Fibroblast of villous mesenchyme (primary cell): ENCODE results near the gene SLIT1. TPM values are rescaled to one million over a fixed set of nuclear protein-coding genes. Genes with fewer than 3 reads are reported as not detected.

Experiments used
- DNase-seq: peaks from one replicate; pipeline ENCODE4 v3.0.0-alpha.2; 2010; ENCODE audit warnings: low read depth
- H3K4me3 ChIP-seq: 2 replicates; pipeline ENCODE4 v1.5.1; 2011; ENCODE audit warnings: low read depth, mild to moderate bottlenecking, low read length
- total RNA-seq: library from RNA; depleted of rRNA; stranded (reverse); fragments of >200 nt; gene quantifications from 2 replicates; pipeline ENCODE4 v1.2.3, GENCODE V29; 2012
- TF ChIP-seq, protein P1 (sequence below): IDR thresholded peaks from 2 replicates; pipeline ENCODE4 v1.5.1; 2012; ENCODE audit warnings: low read depth, mild to moderate bottlenecking, low read length; ENCODE audit not compliant: insufficient read depth

SLIT1 gene
- total RNA-seq, 1 donor, result not detected

DNA sequence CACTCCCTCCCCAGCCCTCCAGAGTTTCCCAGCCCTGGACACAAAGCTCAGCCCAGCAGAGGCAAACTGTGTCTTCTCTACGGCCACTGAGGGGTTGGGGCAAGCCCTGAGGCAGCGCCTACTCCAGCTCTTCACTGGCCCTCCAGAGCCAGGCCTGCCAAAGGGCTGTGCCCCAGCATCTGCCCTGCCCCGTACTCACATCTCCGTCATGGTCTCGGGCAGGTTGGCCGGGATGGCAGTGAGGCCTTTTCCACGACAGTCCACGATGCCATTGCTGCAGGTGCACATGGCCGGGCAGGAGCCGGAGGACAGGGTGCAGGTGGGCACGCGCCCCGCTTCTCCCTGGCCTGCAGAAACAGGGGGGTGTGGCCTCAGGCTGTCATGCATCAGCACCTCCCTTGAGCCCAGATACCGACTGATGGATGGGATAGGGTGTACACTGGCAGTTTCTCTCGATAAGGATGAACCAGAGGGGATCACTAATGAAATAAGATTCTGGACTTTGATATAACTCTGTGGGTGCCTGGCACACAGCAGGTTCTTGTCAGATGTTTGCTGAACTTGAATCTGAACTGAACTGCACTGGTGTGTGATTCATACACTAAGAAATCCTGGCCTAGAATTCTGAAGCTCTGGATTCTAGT lies 125.2 kb downstream of the SLIT1 start:
- TF ChIP-seq, protein P1, sequence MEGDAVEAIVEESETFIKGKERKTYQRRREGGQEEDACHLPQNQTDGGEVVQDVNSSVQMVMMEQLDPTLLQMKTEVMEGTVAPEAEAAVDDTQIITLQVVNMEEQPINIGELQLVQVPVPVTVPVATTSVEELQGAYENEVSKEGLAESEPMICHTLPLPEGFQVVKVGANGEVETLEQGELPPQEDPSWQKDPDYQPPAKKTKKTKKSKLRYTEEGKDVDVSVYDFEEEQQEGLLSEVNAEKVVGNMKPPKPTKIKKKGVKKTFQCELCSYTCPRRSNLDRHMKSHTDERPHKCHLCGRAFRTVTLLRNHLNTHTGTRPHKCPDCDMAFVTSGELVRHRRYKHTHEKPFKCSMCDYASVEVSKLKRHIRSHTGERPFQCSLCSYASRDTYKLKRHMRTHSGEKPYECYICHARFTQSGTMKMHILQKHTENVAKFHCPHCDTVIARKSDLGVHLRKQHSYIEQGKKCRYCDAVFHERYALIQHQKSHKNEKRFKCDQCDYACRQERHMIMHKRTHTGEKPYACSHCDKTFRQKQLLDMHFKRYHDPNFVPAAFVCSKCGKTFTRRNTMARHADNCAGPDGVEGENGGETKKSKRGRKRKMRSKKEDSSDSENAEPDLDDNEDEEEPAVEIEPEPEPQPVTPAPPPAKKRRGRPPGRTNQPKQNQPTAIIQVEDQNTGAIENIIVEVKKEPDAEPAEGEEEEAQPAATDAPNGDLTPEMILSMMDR, result no peak
- no peak for DNase-seq
- H3K4me3 ChIP-seq, result no peak overlapping the region

DNA sequence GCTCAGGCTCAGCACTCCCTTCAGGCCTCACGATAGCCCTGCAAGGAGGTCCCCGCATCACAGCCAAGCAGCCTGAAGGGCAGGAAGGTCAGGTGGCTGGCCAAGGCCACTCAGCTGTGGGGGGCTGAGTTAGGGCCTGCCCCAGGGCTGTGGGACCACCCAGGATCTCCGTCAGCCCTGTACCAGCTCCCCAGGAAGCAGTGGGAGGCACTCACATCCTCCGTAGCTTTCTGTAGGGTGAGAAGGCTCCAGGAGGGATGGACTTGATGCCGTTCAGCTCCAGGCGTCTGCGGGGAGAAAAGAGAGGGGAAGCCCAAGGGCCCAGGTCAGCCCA lies 125.9 kb downstream of the SLIT1 start:
- DNase-seq, result no peak
- H3K4me3 ChIP-seq, result no peak overlapping the region
- TF ChIP-seq, protein P1, result no peak

DNA sequence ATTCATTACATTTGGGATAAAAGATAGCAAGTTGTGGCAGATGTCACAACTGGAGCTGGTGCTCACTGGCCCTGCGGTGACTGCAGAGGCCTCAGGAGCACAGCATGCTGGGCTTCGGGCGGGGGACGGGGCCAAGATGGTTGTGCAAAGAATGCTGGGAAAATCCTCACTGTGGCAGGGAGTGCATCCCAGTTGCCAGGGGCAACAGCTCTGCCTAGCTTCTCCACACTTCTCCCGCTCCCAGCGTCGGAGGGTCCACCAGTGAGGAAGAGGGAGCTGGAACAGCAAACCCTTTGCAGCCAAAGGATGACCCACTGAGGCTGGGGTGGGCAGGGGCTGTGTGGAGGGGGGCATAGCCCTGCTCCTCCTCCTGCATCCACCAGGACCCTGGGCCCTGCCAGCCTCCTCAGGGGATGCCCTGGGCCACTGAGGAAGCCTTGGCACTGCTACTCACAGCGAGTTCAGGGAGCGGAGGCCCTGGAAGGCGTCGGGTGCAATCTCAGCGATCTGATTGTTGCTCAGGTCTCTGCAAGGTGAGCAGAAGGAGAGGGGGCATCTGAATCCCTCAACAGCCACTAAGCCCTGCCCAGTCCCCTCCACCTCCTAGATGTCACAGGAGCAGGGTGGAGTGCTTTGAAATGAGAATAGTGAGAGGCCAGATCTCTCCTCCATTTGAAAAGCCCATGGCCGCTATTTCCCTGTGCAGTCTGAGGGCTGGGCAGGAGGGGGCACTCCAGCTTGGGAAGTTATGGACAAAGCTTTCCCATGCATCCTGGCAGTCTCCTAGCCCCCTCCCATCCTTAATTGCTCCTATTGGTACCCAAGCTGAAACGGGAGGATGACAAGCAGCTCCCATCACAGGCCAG lies 126.5 kb downstream of the SLIT1 start:
- DNase-seq, result no peak
- H3K4me3 ChIP-seq, result no peak overlapping the region
- TF ChIP-seq, protein P1, result no peak

DNA sequence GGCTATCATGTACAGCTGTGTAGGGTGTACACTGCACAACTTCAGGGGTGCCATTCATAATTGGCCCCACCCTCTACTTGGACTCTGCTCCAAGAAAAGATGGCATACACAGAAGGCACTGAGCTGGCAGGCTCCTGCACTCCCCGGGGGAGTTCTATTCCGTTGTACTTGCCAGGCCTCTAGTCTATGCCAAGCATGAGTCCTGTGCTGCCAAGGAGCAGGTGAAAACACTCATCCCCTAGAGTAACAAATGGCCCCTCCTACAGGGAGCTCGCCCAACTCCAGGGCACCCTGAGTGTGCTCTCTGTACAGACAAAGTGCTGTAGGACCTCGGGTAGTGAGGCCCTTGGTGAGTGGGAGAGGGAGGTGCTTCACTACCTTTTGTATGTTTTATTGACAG lies 127.2 kb downstream of the SLIT1 start:
- DNase-seq, result no peak
- TF ChIP-seq, protein P1, result no peak
- H3K4me3 ChIP-seq, result no peak overlapping the region

DNA sequence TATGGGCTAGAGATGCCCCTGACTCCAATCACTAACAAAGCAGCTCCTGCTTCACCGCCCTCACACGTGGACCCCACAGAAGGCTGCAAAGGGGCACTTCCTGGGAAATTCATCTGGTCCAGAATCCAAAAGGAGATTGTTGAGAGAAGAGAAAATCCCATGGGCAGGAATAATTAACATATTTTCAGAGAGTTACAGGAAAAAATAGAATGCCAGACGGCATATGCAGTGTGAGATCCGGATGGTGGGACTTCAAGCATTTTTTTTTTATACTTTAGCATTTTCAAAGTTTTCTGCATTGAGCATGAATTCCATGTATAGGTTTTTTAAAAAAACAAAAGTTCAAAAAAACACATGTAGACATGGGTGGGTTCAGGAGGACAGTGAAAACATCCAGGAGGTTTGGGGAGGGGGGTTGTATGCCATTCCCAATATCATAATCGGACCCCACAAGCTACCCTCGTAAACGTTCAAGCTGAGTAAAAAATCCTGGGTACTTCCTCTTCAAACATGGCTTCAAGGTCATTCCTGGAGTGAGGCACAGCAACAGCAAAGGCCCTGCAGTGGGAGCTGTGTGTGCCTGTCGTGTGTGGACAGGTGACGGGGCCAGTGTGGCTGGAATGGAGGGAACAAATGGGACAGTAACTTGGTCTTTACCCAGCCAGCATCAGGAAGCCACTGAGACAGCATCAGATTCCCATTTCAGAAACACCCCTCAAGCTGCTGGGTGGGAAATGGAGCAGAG lies 128.1 kb downstream of the SLIT1 start:
- H3K4me3 ChIP-seq, result no peak overlapping the region
- DNase-seq, result no peak
- TF ChIP-seq, protein P1, result no peak

DNA sequence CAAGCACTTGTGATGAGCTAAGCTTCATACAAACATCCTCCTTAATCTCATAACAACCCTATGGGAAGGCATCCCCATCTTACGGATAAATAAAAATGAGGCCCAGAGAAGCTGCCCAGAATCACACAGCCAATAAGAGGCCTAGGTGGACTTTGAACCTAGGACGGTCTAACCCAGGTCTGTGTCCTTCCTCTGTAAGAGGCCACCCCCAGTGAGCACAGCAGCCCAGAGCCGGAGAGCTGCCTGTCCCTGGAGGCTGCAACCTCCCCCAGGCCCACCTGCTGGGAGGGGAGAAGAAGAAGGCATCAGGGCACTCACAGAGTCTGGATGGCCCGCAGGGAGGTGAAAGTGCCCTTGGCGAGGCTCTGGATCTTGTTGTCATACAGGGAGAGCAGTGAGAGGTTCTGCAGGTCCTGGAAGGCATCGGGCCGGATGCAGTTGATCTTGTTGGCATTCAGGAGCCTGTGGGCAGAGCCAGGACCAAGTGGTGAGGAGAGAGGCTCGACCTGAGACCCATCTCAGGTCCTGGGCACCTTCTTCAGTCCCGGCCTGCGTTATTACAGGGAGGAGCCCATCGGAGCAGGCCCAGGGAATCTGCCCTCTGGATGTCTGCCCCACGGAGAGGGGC lies 129.6 kb downstream of the SLIT1 start:
- TF ChIP-seq, protein P1, result no peak
- no peak for DNase-seq
- no peak overlapping the region for H3K4me3 ChIP-seq
